Psoas muscle (tissue), 8 donors: Measurements from ENCODE around the gene PCGF3. TPM values are rescaled to one million over a fixed set of nuclear protein-coding genes. Genes with fewer than 3 reads are reported as not detected.
A peak's percentile ranks its signal among the peaks of the same experiment; 100 is the strongest.

Source experiments
- ATAC-seq, 4 donors: fragments of 200-7000 bp; cut with Tn5 transposase; one replicate each; pipeline ENCODE4 v1.9.1; 2020; ENCODE audit warnings: moderate library complexity in 3 of 4, mild to moderate bottlenecking in 2 of 4
- DNase-seq, 2 donors: peaks; one replicate each; pipeline ENCODE4 v3.0.0-alpha.2; 2020
- H3K27ac ChIP-seq: fragments of 200-600 bp; one replicate; pipeline ENCODE4 v1.8.0; 2022
- H3K27me3 ChIP-seq, 3 donors: fragments of 200-600 bp in 1 of 3; one replicate each; pipeline versions ENCODE4 v1.6.1 to v1.8.0; 2013 to 2022; ENCODE audit warnings: low read length in 2 of 3, mild to moderate bottlenecking in 2 of 3, moderate library complexity in 1 of 3; ENCODE audit not compliant: insufficient read depth in 3 of 3
- H3K36me3 ChIP-seq, 2 donors: fragments of 200-600 bp in 1 of 2; one replicate each; pipeline versions ENCODE4 v1.6.1 to v1.8.0; 2013 to 2022; ENCODE audit warnings: low read depth in 1 of 2, mild to moderate bottlenecking in 1 of 2, moderate library complexity in 1 of 2; ENCODE audit not compliant: insufficient read depth in 1 of 2
- H3K4me1 ChIP-seq: fragments of 200-600 bp; one replicate; pipeline ENCODE4 v1.8.0; 2022
- H3K4me3 ChIP-seq: fragments of 200-600 bp; one replicate; pipeline ENCODE4 v1.8.0; 2022; ENCODE audit warnings: mild to moderate bottlenecking
- H3K9me3 ChIP-seq: fragments of 200-600 bp; one replicate; pipeline ENCODE4 v1.8.0; 2022
- CTCF ChIP-seq: fragments of 200-600 bp; IDR thresholded peaks from one replicate; pipeline ENCODE4 v1.8.0; 2022; ENCODE audit warnings: antibody characterized with exemption
- WGBS, 3 donors: extraction: QIAGEN DNeasy Blood & Tissue Kit; methylation state at CpG; one replicate each; pipeline versions ENCODE4 v1.1.6 to v1.1.7; 2013; 5-methylcytosine and 5-hydroxymethylcytosine counted together
- intact Hi-C, 2 donors: fragments of 100-400 bp; cut with DNase I; formaldehyde crosslinking; loops; one replicate each; pipeline versions ENCODE4 v1.11.0 to v1.14.2; 2022
- polyA plus RNA-seq, 3 donors: library from polyadenylated mRNA; stranded (reverse); fragments of 200-250 nt; gene quantifications; one replicate each; pipeline ENCODE4 v1.2.3, GENCODE V29; 2013
- total RNA-seq, 4 donors: library from RNA; stranded (reverse); fragmentation: NEBNext Ultra II Directional in 2 of 4; extraction: Animal tissue kit (Norgen Biotek cat#: 25700) in 2 of 4; gene quantifications; one replicate each; pipeline versions ENCODE4 v1.2.1 to v1.2.4, GENCODE V29; 2021 to 2023
- donor health status: healthy with polysubstance abuse.
- donor health status: DM: no; HTN: no; CAD: no; lungs with moderate emphysema.
- donor health status: Bipolar disorder and iron deficiency.
- donor health status: healthy.
- donor health status: DM: yes; HTN: yes; CAD: no.
- donor health status: DM: no; HTN: no; CAD: no.
- donor health status: DM: no; HTN: no; CAD: no.
- donor health status: DM: yes; HTN: yes; CAD: no.

Gene PCGF3
- total and polyA plus RNA-seq, 7 donors = 10.9 to 19.2 (median 15.1) TPM

- intact Hi-C loops = no loop called here
- peak in 1 of 2 donors; percentile 55 for DNase-seq
- Histone ChIP-seq H3K9me3 (no peaks in the 10 kb centered on the region), H3K4me3 (no peak overlapping the region), H3K4me1 (no peaks in the 10 kb centered on the region), H3K36me3 (no peaks in the 10 kb centered on the region), H3K27ac (no peak overlapping the region), H3K27me3 (peaks cover 0 to 78% (median 22%) of the 10 kb centered on the region in 3 donors)
- 78 to 82% (median 81%) methylated on average over 42 of the region's 42 CpGs for WGBS, 3 donors
- TF ChIP-seq CTCF = no peak
- no peak for ATAC-seq
Measured at GRCh38 chr4:818106-818921, 112.7 kb downstream of the PCGF3 start.

GRCh38 chr4:819401-820229, 114.0 kb downstream of the PCGF3 start:
- no peak overlapping the region for H3K27ac ChIP-seq
- no peaks in the 10 kb centered on the region for H3K9me3 ChIP-seq
- 73 to 74% (median 73%) methylated on average over 19 to 20 of the region's 20 CpGs for whole genome bisulfite sequencing, 3 donors
- no peak for TF ChIP-seq CTCF
- intact Hi-C loops = no loop called here
- ATAC-seq (no peak), DNase-seq (no peak)
- peaks cover 0 to 78% (median 28%) of the 10 kb centered on the region in 3 donors for H3K27me3 ChIP-seq
- no peaks in the 10 kb centered on the region for H3K4me1 ChIP-seq
- H3K36me3 ChIP-seq = no peaks in the 10 kb centered on the region
- no peak overlapping the region for H3K4me3 ChIP-seq

Other genes with a start within 250 kb of the PCGF3 start
- gene ZNF721, start 206.7 kb upstream of the PCGF3 start, total RNA-seq = 10 to 100 TPM in 3 of 4 donors, 1 to 10 TPM in 1; 8.4 to 17.4 (median 13.2) TPM
- 10 to 100 TPM in 1 of 3 donors, 1 to 10 TPM in 2; 3.1 to 13.2 (median 6.4) TPM for gene ZNF721, start 206.7 kb upstream of the PCGF3 start, polyA plus RNA-seq
- 10 to 100 TPM in 2 of 4 donors, 1 to 10 TPM in 2; 9.4 to 15.6 (median 10.0) TPM for gene PIGG, start 206.6 kb upstream of the PCGF3 start, total RNA-seq
- gene PIGG, start 206.6 kb upstream of the PCGF3 start, polyA plus RNA-seq = 10 to 100 TPM in 2 of 3 donors, 1 to 10 TPM in 1; 6.7 to 15.6 (median 10.9) TPM
- gene TMEM271, start 129.5 kb upstream of the PCGF3 start, total RNA-seq = not detected
- gene TMEM271, start 129.5 kb upstream of the PCGF3 start, polyA plus RNA-seq = not detected
- under 1 TPM in 3 of 4 donors, not detected in 1; 0.30 to 0.39 (median 0.32) TPM for gene PDE6B, start 80.3 kb upstream of the PCGF3 start, total RNA-seq
- under 1 TPM; 0.03 to 0.48 (median 0.09) TPM for gene PDE6B, start 80.3 kb upstream of the PCGF3 start, polyA plus RNA-seq
- 100 to 1,000 TPM; 358 to 494 (median 466) TPM for gene ATP5ME, start 31.6 kb upstream of the PCGF3 start, total RNA-seq
- 100 to 1,000 TPM; 389 to 712 (median 679) TPM for gene ATP5ME, start 31.6 kb upstream of the PCGF3 start, polyA plus RNA-seq
- gene MYL5, start 31.3 kb upstream of the PCGF3 start, total RNA-seq = 1 to 10 TPM; 3.3 to 7.2 (median 5.9) TPM
- 10 to 100 TPM in 1 of 3 donors, 1 to 10 TPM in 2; 2.0 to 11.2 (median 5.4) TPM for gene MYL5, start 31.3 kb upstream of the PCGF3 start, polyA plus RNA-seq
- 1 to 10 TPM; 1.7 to 3.1 (median 3.0) TPM for gene SLC49A3, start 16.7 kb upstream of the PCGF3 start, total RNA-seq
- 1 to 10 TPM; 1.6 to 3.7 (median 1.9) TPM for gene SLC49A3, start 16.7 kb upstream of the PCGF3 start, polyA plus RNA-seq
- gene CPLX1, start 120.3 kb downstream of the PCGF3 start, total RNA-seq = 1 to 10 TPM; 1.3 to 1.6 (median 1.5) TPM
- gene CPLX1, start 120.3 kb downstream of the PCGF3 start, polyA plus RNA-seq = 1 to 10 TPM in 1 of 3 donors, under 1 TPM in 2; 0.44 to 2.3 (median 0.66) TPM
- 10 to 100 TPM; 20.9 to 46.7 (median 29.9) TPM for gene GAK, start 226.5 kb downstream of the PCGF3 start, total RNA-seq
- gene GAK, start 226.5 kb downstream of the PCGF3 start, polyA plus RNA-seq = 10 to 100 TPM; 25.7 to 55.8 (median 38.7) TPM
- 10 to 100 TPM; 11.7 to 15.3 (median 14.7) TPM for gene TMEM175, start 226.6 kb downstream of the PCGF3 start, total RNA-seq
- gene TMEM175, start 226.6 kb downstream of the PCGF3 start, polyA plus RNA-seq = 10 to 100 TPM in 2 of 3 donors, 1 to 10 TPM in 1; 8.7 to 23.9 (median 13.8) TPM